AG04450 (cell line): ENCODE measurements around the gene DSN1. TPM values are rescaled to one million over a fixed set of nuclear protein-coding genes. Genes with fewer than 3 reads are reported as not detected.
A peak's percentile ranks its signal among the peaks of the same experiment; 100 is the strongest.

Experiments used
- CTCF ChIA-PET: fragments of 300-600, 350-600 bp; formaldehyde crosslinking; extraction: SDS; loops from one replicate; lab custom pipeline; 2022; ENCODE audit warnings: antibody characterized with exemption, inconsistent platforms; lab: Charles Lee
- POLR2A ChIA-PET: fragments of 350-600 bp; formaldehyde crosslinking; extraction: SDS; loops from one replicate; lab custom pipeline; 2021; ENCODE audit warnings: antibody characterized with exemption, inconsistent platforms; lab: Yijun Ruan, JAX
- DNase-seq: peaks from one replicate; pipeline ENCODE4 v3.0.0-alpha.2; 2011; ENCODE audit warnings: low read depth, low spot score
- H3K27ac ChIP-seq: one replicate; pipeline ENCODE4 v1.5.1; 2012; ENCODE audit warnings: low read depth, low read length, control low read depth
- H3K27me3 ChIP-seq: one replicate; pipeline ENCODE4 v1.6.0; 2012; ENCODE audit warnings: low read length; ENCODE audit not compliant: control insufficient read depth, insufficient read depth
- H3K4me3 ChIP-seq: 2 replicates; pipeline ENCODE4 v1.5.1; 2011; ENCODE audit warnings: mild to moderate bottlenecking, low read depth, low read length, control low read depth
- H3K9me3 ChIP-seq: 2 replicates; pipeline ENCODE4 v1.5.1; 2012; ENCODE audit warnings: low read length; ENCODE audit not compliant: control insufficient read depth, insufficient read depth
- polyA minus RNA-seq: library from RNA; depleted of rRNA, polyadenylated mRNA; stranded (reverse); fragments of >200 nt; gene quantifications from 2 replicates; pipeline ENCODE4 v1.2.3, GENCODE V29; 2011; rRNA and poly(A)+ RNA removed
- polyA plus RNA-seq: library from polyadenylated mRNA; depleted of rRNA; stranded (reverse); fragments of >200 nt; gene quantifications from 2 replicates; pipeline ENCODE4 v1.2.3, GENCODE V29; 2011; rRNA removed
- TF ChIP-seq, protein P1 (sequence below): IDR thresholded peaks from 2 replicates; pipeline ENCODE4 v1.5.1; 2011; ENCODE audit warnings: low read depth, low read length, control low read depth, inconsistent platforms

Gene DSN1, protein sequence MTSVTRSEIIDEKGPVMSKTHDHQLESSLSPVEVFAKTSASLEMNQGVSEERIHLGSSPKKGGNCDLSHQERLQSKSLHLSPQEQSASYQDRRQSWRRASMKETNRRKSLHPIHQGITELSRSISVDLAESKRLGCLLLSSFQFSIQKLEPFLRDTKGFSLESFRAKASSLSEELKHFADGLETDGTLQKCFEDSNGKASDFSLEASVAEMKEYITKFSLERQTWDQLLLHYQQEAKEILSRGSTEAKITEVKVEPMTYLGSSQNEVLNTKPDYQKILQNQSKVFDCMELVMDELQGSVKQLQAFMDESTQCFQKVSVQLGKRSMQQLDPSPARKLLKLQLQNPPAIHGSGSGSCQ
- polyA plus RNA-seq = 6.0 and 8.7 TPM in 2 replicates
- polyA minus RNA-seq = 2.9 and 4.2 TPM in 2 replicates

DNA sequence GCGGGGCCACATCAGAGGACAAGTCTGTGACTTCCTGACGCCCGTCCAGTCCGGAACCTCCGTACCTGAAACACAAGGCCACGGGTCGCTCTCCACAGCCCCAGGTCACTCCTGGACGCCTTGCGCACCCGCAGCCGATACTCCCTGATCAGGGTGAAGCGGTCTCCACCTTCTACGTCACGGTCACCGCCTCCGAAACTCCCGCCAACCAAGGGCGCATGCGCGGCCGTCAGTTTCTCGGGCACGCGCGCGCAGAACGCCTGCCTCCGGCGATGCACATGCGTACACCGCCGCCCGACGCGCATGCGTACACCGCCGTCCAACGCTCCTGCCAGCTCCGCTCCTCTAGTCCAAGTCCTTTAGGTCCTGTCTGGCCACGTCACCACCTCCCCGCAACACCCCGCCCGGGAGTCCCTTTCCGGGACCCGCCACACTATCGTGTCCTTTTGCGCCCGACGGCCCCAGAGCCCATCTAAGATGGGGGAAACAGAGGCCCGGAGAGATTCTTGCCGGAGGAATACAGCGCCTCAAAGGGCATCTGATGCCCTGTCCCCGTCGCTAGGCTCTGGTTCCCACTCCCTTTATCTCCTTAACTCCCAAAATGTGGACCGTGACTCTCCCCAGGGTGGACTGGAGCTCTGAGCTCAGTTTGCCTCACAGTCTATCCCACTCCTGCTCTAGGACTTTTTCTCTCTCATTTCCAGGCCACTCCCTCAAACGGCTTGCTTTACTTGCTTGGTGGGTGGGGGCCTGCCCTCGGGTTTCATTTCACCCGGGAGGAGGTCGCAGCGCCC, at the start of gene DSN1:
Gene DSN1, minus strand, starts transcription at position 167 of the 794 bp plus-strand sequence. CDS start 2,305 bp downstream, outside the sequence.
- Histone ChIP-seq H3K27me3 (no peaks in the 10 kb centered on the region), H3K4me3 (peak within 1 kb of the TSS; percentile 91), H3K27ac (peak within 1 kb of the TSS; percentile 98), H3K9me3 (no peaks in the 10 kb centered on the region; the same call in 1 of the 2 replicates)
- ChIA-PET POLR2A (interaction anchor here (0.6 to 2.8 kb wide), 10 partner anchors 11 to 200 kb away, joined by 3 to 13 read pairs (median 6); partner anchors contain the start of gene TGIF2), CTCF (interaction anchor here (0.5 to 2.4 kb wide), 42 partner anchors 9 to 1084 kb away, joined by 3 to 17 read pairs (median 4); a partner anchor contains a TSS)
- TF ChIP-seq, protein P1, sequence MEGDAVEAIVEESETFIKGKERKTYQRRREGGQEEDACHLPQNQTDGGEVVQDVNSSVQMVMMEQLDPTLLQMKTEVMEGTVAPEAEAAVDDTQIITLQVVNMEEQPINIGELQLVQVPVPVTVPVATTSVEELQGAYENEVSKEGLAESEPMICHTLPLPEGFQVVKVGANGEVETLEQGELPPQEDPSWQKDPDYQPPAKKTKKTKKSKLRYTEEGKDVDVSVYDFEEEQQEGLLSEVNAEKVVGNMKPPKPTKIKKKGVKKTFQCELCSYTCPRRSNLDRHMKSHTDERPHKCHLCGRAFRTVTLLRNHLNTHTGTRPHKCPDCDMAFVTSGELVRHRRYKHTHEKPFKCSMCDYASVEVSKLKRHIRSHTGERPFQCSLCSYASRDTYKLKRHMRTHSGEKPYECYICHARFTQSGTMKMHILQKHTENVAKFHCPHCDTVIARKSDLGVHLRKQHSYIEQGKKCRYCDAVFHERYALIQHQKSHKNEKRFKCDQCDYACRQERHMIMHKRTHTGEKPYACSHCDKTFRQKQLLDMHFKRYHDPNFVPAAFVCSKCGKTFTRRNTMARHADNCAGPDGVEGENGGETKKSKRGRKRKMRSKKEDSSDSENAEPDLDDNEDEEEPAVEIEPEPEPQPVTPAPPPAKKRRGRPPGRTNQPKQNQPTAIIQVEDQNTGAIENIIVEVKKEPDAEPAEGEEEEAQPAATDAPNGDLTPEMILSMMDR = no peak; the same call in 1 of the 2 replicates
- peak; percentile 95 for DNase-seq

DNA sequence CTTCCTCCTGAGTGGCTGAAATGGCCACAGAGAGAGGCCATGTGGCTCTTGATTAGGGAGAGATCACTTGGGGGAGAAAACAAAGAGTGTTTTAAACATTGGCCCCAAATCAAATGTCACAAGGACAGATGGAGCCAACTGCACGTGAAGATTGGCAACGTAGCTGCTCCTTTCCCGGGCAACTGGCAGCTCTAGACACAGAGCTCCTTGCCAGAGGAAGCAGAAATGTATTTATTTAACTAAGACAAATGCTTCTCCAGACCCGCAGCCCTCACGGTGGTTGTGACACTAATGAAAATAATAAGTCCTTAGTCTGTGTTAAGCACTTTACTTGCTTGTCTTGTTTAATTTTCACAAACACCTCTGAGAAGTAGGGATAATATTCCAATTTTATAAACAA, 49.6 kb upstream of the DSN1 start:
- Histone ChIP-seq H3K9me3 (no peaks in the 10 kb centered on the region), H3K4me3 (no peak overlapping the region), H3K27me3 (no peaks in the 10 kb centered on the region), H3K27ac (no peak overlapping the region)
- DNase-seq = no peak
- CTCF ChIA-PET = interaction anchor here (1.3 to 1.6 kb wide), 2 partner anchors 15 to 49 kb away, joined by 4 to 8 read pairs; no protein-coding TSS in a partner anchor
- TF ChIP-seq, protein P1 = no peak
- POLR2A ChIA-PET = interaction anchor here (1.0 kb wide), 1 partner anchor 10 kb away, joined by 4 read pairs; no protein-coding TSS in a partner anchor

DNA sequence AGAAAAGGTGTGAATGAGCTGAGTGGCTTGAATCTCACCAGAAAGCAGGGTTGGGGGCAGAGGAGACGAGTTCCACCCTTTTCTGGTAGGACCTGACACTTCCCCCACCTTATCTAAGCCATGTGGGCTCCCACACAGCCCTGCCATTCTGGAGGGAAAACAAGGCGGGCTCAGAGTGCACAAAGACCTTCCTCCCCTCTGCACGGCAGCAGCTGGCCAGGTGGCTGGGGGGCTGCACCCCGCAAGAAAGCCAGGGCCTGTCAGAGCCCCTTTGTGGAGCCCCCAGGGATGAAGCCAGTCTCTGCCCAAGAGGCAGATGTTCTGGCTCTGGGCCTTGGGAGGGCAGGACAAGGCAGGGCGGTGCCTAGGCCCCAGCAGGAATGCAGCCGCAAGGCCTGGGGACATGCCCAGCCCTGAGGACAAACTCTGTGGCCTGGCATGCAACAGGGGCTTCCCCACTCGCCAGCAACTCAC, 48.4 kb upstream of the DSN1 start:
- H3K4me3 ChIP-seq = no peak overlapping the region
- no peaks in the 10 kb centered on the region for H3K9me3 ChIP-seq
- TF ChIP-seq, protein P1 = no peak
- CTCF ChIA-PET = no interaction called here
- DNase-seq = no peak
- no peak overlapping the region for H3K27ac ChIP-seq
- POLR2A ChIA-PET = interaction anchor here (0.7 kb wide), 1 partner anchor 9 kb away, joined by 3 read pairs; no protein-coding TSS in a partner anchor
- H3K27me3 ChIP-seq = no peaks in the 10 kb centered on the region

DNA sequence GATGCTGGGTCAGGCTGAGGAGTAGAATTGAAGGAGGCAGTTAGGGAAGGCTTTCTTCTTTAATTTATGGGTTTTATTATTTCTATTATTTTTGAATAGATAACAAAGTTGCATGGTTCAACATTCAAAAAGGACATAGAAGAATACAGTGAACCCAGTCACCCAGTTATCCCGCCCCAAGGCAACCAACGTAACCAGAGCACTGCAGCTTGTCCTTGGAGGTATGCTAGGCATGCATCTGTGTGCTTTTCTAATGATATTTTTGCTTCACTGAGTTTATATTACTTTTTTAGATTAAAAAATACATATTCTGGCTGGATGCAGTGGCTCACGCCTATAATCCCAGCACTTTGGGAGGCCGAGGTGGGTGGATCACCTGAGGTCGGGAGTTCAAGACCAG, 47.4 kb upstream of the DSN1 start:
- POLR2A ChIA-PET = no interaction called here
- Histone ChIP-seq H3K9me3 (no peaks in the 10 kb centered on the region; the same call in 1 of the 2 replicates), H3K27ac (no peak overlapping the region), H3K4me3 (no peak overlapping the region), H3K27me3 (no peaks in the 10 kb centered on the region)
- TF ChIP-seq, protein P1 = no peak
- CTCF ChIA-PET = interaction anchor here (0.7 kb wide), 1 partner anchor 13 kb away, joined by 4 read pairs; no protein-coding TSS in a partner anchor
- no peak for DNase-seq
